ENCODE measurements around the gene EFHC1. TPM values are rescaled to one million over a fixed set of nuclear protein-coding genes. Genes with fewer than 3 reads are reported as not detected.

The EFHC1 gene
- total RNA-seq, 1 experiment from 2014 or later, result 12.4 TPM

- no peaks in the 10 kb centered on the region for H3K9me2 ChIP-seq (ENCODE audit: insufficient read depth)
- no peak overlapping the region for H3K4me2 ChIP-seq (ENCODE audit: low read length)
- H3K9me3 ChIP-seq (ENCODE audit: control insufficient read depth in 1 of 2, insufficient read depth in 1 of 2, low read depth in 1 of 2, low read length in 2 of 2), result no peaks in the 10 kb centered on the region
- TF ChIP-seq CEBPB (IDR thresholded peaks at IDR 0.05; ENCODE audit: low read depth) (no peak), YY1 (IDR thresholded peaks at IDR 0.05; ENCODE audit: extremely low read depth, insufficient replicate concordance, low read depth, low read length) (no peak), EZH2 (IDR thresholded peaks at IDR 0.05) (no peak), JUND (IDR thresholded peaks at IDR 0.05) (no peak), CBX3 (IDR thresholded peaks at IDR 0.05; ENCODE audit: low read depth) (no peak), FOSL1 (IDR thresholded peaks at IDR 0.05; ENCODE audit: low read depth) (no peak), ELF1 (IDR thresholded peaks at IDR 0.05; ENCODE audit: borderline replicate concordance, low read depth) (no peak), CTCF (IDR thresholded peaks at IDR 0.05 in 2 of 3, conservative IDR thresholded peaks at IDR 0.05 in 1 of 3; ENCODE audit: borderline replicate concordance in 1 of 3, insufficient read depth in 1 of 3, low read depth in 2 of 3, low read length in 2 of 3) (no peak), ATF3 (IDR thresholded peaks at IDR 0.05) (no peak), MAX (IDR thresholded peaks at IDR 0.05) (no peak), EGR1 (IDR thresholded peaks at IDR 0.05; ENCODE audit: low read depth) (no peak), SIN3A (IDR thresholded peaks at IDR 0.05; ENCODE audit: low read depth) (no peak), RAD21 (IDR thresholded peaks at IDR 0.05; ENCODE audit: low read depth) (no peak), SP1 (IDR thresholded peaks at IDR 0.05; ENCODE audit: low read depth) (no peak), REST (IDR thresholded peaks at IDR 0.05; ENCODE audit: low read depth) (no peak), SRF (IDR thresholded peaks at IDR 0.05; ENCODE audit: low read depth) (no peak), ZFX (IDR thresholded peaks at IDR 0.05) (no peak), TCF7L2 (IDR thresholded peaks at IDR 0.05; ENCODE audit: borderline replicate concordance, extremely low read depth, insufficient read depth, insufficient read length) (no peak)
- intact Hi-C loops (cut with micrococcal nuclease), result no loop called here
- DNase-seq (ENCODE audit: low read depth, low spot score) (no peak), ATAC-seq (no peak)
- POLR2A ChIA-PET, result no interaction called here
- H3K79me2 ChIP-seq (ENCODE audit: insufficient read depth, low read length), result no peaks in the 10 kb centered on the region
- H4K20me1 ChIP-seq (ENCODE audit: insufficient read depth), result no peaks in the 10 kb centered on the region
- CTCF ChIA-PET, result no interaction called here
- no peaks in the 10 kb centered on the region for H3K27me3 ChIP-seq (ENCODE audit: insufficient read depth, low read length)
- no peak overlapping the region for H3K9ac ChIP-seq (ENCODE audit: low read length)
- no peaks in the 10 kb centered on the region for H3K4me1 ChIP-seq (ENCODE audit: control insufficient read depth in 1 of 2, insufficient read depth in 2 of 2, low read length in 2 of 2)
- RAD21 ChIA-PET (ENCODE audit: low non-redundant PET in 1 of 2, low total read pairs in 2 of 2, uncharacterized antibody in 2 of 2, unreplicated experiment in 2 of 2), result interaction anchor here in 1 of 2 experiments (0.8 kb wide), 1 partner anchor 410 kb away, joined by 5 read pairs; no protein-coding TSS in a partner anchor
- no peak overlapping the region for H3K4me3 ChIP-seq (replicated peaks in 1 of 2; ENCODE audit: low read depth in 1 of 2, low read length in 2 of 2)
- no TSS peak for BruUV-seq (replicated peaks)
- H3K36me3 ChIP-seq (ENCODE audit: control insufficient read depth in 1 of 2, insufficient read depth in 2 of 2, low read length in 2 of 2), result no peaks in the 10 kb centered on the region
- H3K27ac ChIP-seq (ENCODE audit: low read depth, low read length), result no peak overlapping the region
- H2AFZ ChIP-seq (ENCODE audit: low read depth, low read length, poor library complexity, severe bottlenecking), result no peak overlapping the region
These were observed 43.4 kb upstream of the EFHC1 start for GRCh38 chr6:52376763-52377162.

All from HCT116 (cell line).